K562 (cell line): Measurements from ENCODE around the gene CCSER2. TPM values are rescaled to one million over a fixed set of nuclear protein-coding genes. Genes with fewer than 3 reads are reported as not detected.

Source experiments
- ATAC-seq: fragments of 200-7000 bp; cut with Tn5 transposase; 3 replicates; pipeline ENCODE4 v1.9.1; 2020; ENCODE audit warnings: moderate library complexity
- BruUV-seq: library from RNA; stranded (reverse); fragments of 400-500 nt; replicated peaks from 2 replicates; lab custom pipeline; 2021; lab: Mats Ljungman, UMichigan
- CTCF ChIA-PET: fragments of 300-600 bp; formaldehyde crosslinking; extraction: SDS; loops from one replicate; lab custom pipeline; 2021; ENCODE audit warnings: low intra/inter-chr PET ratio; lab: Yijun Ruan, JAX
- POLR2A ChIA-PET: fragments of 300-600, 350-650 bp; sonication (Branson Sonifier 250); formaldehyde crosslinking; extraction: SDS; loops from one replicate; lab custom pipeline; 2021; ENCODE audit warnings: antibody characterized with exemption, inconsistent platforms; lab: Yijun Ruan, JAX
- DNase-seq, 4 experiments: peaks; one replicate each; pipeline versions ENCODE4 v3.0.0 to v3.0.0-alpha.2; 2011 to 2018; ENCODE audit warnings: low spot score in 3 of 4, mixed read lengths in 3 of 4; ENCODE audit errors: extremely low read depth in 1 of 4
- FAIRE-seq: peaks from 2 replicates; lab custom pipeline; 2011; peaks lifted over from hg19 to GRCh38; lab: Jason Lieb, UNC
- H2AFZ ChIP-seq: 2 replicates; pipeline ENCODE4 v1.6.0; 2011; ENCODE audit warnings: low read depth, low read length, control low read depth, inconsistent platforms
- H3K27ac ChIP-seq: fragments of 200-600 bp; 3 replicates; pipeline ENCODE4 v1.8.0; 2011; ENCODE audit warnings: low read depth, mild to moderate bottlenecking, control low read depth, inconsistent platforms, low read length, moderate library complexity, mixed read lengths; ENCODE audit errors: extremely low read depth
- H3K27me3 ChIP-seq, 2 experiments: fragments of 300-600 bp in 1 of 2; 2 replicates in 1 of 2; 3 replicates in 1 of 2; pipeline versions ENCODE4 v1.6.0 to v1.8.0; 2011; ENCODE audit warnings: inconsistent platforms in 2 of 2, low read length in 2 of 2, mild to moderate bottlenecking in 1 of 2, mixed read lengths in 1 of 2, moderate library complexity in 1 of 2; ENCODE audit not compliant: control insufficient read depth in 2 of 2, insufficient read depth in 2 of 2
- H3K36me3 ChIP-seq: fragments of 300-600 bp; 3 replicates; pipeline ENCODE4 v1.8.0; 2011; ENCODE audit warnings: mild to moderate bottlenecking, low read length, inconsistent platforms; ENCODE audit not compliant: control insufficient read depth, insufficient read depth
- H3K4me1 ChIP-seq, 2 experiments: fragments of 200-600 bp in 1 of 2; replicated peaks in 1 of 2; 2 replicates in 1 of 2; 3 replicates in 1 of 2; pipeline versions ENCODE4 v1.5.1 to v1.8.0; 2011; ENCODE audit warnings: inconsistent platforms in 2 of 2, low read length in 2 of 2, mild to moderate bottlenecking in 1 of 2, mixed read lengths in 1 of 2, moderate library complexity in 1 of 2; ENCODE audit not compliant: control insufficient read depth in 2 of 2, insufficient read depth in 2 of 2
- H3K4me2 ChIP-seq: 2 replicates; pipeline ENCODE4 v1.6.1; 2011; ENCODE audit warnings: low read length, control low read depth, inconsistent platforms, mixed read lengths; ENCODE audit not compliant: insufficient read depth
- H3K4me3 ChIP-seq: fragments of 200-600 bp; sonication (generic), shearing (Covaris generic); 2 replicates; pipeline ENCODE4 v1.5.1; 2016; ENCODE audit warnings: control low read depth, inconsistent platforms
- H3K79me2 ChIP-seq: fragments of 200-600 bp; 3 replicates; pipeline ENCODE4 v1.8.0; 2011; ENCODE audit warnings: low read length, inconsistent platforms; ENCODE audit not compliant: control insufficient read depth, insufficient read depth
- H3K9ac ChIP-seq, 2 experiments: 2 replicates each; pipeline versions ENCODE4 v1.6.0 to v1.6.1; 2011; ENCODE audit warnings: low read depth in 2 of 2, low read length in 2 of 2, control low read depth in 1 of 2, inconsistent platforms in 1 of 2, mild to moderate bottlenecking in 1 of 2, mixed read lengths in 1 of 2; ENCODE audit not compliant: insufficient read depth in 1 of 2
- H3K9me1 ChIP-seq: one replicate; pipeline ENCODE4 v1.6.0; 2011; ENCODE audit warnings: inconsistent platforms, mild to moderate bottlenecking, low read length, moderate library complexity; ENCODE audit not compliant: control insufficient read depth, insufficient read depth
- H3K9me3 ChIP-seq: replicated peaks from 2 replicates; pipeline ENCODE4 v1.5.1; 2011; ENCODE audit warnings: low read depth, low read length, inconsistent platforms; ENCODE audit not compliant: control insufficient read depth, insufficient read depth
- H4K20me1 ChIP-seq: replicated peaks from 2 replicates; pipeline ENCODE4 v1.6.1; 2011; ENCODE audit warnings: low read length, inconsistent platforms, mixed read lengths; ENCODE audit not compliant: control insufficient read depth, insufficient read depth
- BDP1 ChIP-seq: IDR thresholded peaks from 3 replicates; pipeline ENCODE4 v1.6.1; 2011; ENCODE audit not compliant: insufficient read length, insufficient read depth
- BRD4 ChIP-seq: fragments of 200-600 bp; sonication (generic); IDR thresholded peaks from 2 replicates; pipeline ENCODE4 v1.6.1; 2017; ENCODE audit warnings: inconsistent platforms
- ESRRA ChIP-seq: fragments of 450-650 bp; IDR thresholded peaks from 2 replicates; pipeline ENCODE4 v1.6.1; 2014; ENCODE audit warnings: low read depth, mild to moderate bottlenecking, moderate library complexity, borderline replicate concordance
- ETV5 ChIP-seq: sonication (generic); formaldehyde crosslinking; IDR thresholded peaks from 2 replicates; pipeline ENCODE4 v1.4.0; 2020; ENCODE audit warnings: low read depth, mild to moderate bottlenecking, missing genetic modification reagents
- FUS ChIP-seq: fragments of 200-400 bp; formaldehyde crosslinking; optimal IDR thresholded peaks from 2 replicates; pipeline ENCODE3; 2017; ENCODE audit warnings: low read depth, low read length
- GABPB2 ChIP-seq: fragments of 250-450 bp; sonication (Bioruptor Pico); conservative IDR thresholded peaks from 2 replicates; pipeline ENCODE4 v1.5.1; 2021; ENCODE audit warnings: mild to moderate bottlenecking
- RBFOX2 ChIP-seq: fragments of 200-400 bp; formaldehyde crosslinking; IDR thresholded peaks from 2 replicates; pipeline ENCODE4 v1.6.1; 2017; ENCODE audit warnings: low read depth, mild to moderate bottlenecking, low read length, moderate library complexity
- SPI1 ChIP-seq: IDR thresholded peaks from 2 replicates; pipeline ENCODE4 v1.6.1; 2011; ENCODE audit warnings: low read depth, low read length, control low read depth, borderline replicate concordance
- ZBTB49 ChIP-seq: sonication (generic); formaldehyde crosslinking; IDR thresholded peaks from 2 replicates; pipeline ENCODE4 v1.8.0; 2022; ENCODE audit warnings: missing genetic modification reagents, mild to moderate bottlenecking, borderline replicate concordance
- ZNF75A ChIP-seq: fragments of 450-650 bp; formaldehyde crosslinking; IDR thresholded peaks from 2 replicates; pipeline ENCODE4 v1.4.0; 2020; ENCODE audit warnings: mild to moderate bottlenecking
- WGBS: fragments of 100-300 bp; shearing (Covaris generic); methylation state at CpG from one replicate; pipeline ENCODE4 v1.1.6; 2016; ENCODE audit warnings: low coverage, mixed read lengths; ENCODE audit not compliant: insufficient coverage; ENCODE audit errors: missing lambda C conversion rate; 5-methylcytosine and 5-hydroxymethylcytosine counted together
- in situ Hi-C: fragments of 300-500 bp; cut with MboI; formaldehyde crosslinking; loops from 4 replicates; pipeline ENCODE4 v1.15.0; 2018; ENCODE audit warnings: inconsistent platforms, mixed read lengths
- intact Hi-C: fragments of 100-400 bp; cut with micrococcal nuclease; formaldehyde crosslinking; loops from 2 replicates; pipeline ENCODE4 v1.14.2; 2022
- polyA plus RNA-seq, 8 experiments: library from polyadenylated mRNA; depleted of rRNA in 4 of 8; stranded (reverse) in 5 of 8; unstranded in 3 of 8; fragments of >200 nt; fragmentation: Nextera tagmentation in 2 of 8; fragmentation: Illumina TruSeq in 1 of 8; extraction: Ambion mirVana in 2 of 8; extraction: Trizol in 1 of 8; gene quantifications; 2 replicates each; pipeline versions ENCODE4 v1.2.1 to v1.2.3, GENCODE V29; 2011 to 2014; ENCODE audit warnings: inconsistent platforms in 1 of 8, missing spikeins in 1 of 8
- total RNA-seq, 7 experiments: library from RNA; depleted of rRNA in 6 of 7; stranded (reverse); fragments of >200 nt in 6 of 7; fragmentation: Illumina TruSeq in 2 of 7; extraction: Trizol in 2 of 7; gene quantifications; 2 replicates each; pipeline versions ENCODE4 v1.2.1 to v1.2.3, GENCODE V29; 2011 to 2021; ENCODE audit warnings: low replicate concordance in 1 of 7
- TF ChIP-seq, protein P1 (sequence below): sonication (generic); formaldehyde crosslinking; IDR thresholded peaks from 2 replicates; pipeline ENCODE4 v1.8.0; 2022; ENCODE audit warnings: mild to moderate bottlenecking, missing genetic modification reagents

Gene CCSER2
- total and polyA plus RNA-seq, 9 of the 15 experiments (the other 6 are each of a cell fraction or from before 2014, with no cell fraction given), result 2.7 to 15.1 (median 9.7) TPM

DNA sequence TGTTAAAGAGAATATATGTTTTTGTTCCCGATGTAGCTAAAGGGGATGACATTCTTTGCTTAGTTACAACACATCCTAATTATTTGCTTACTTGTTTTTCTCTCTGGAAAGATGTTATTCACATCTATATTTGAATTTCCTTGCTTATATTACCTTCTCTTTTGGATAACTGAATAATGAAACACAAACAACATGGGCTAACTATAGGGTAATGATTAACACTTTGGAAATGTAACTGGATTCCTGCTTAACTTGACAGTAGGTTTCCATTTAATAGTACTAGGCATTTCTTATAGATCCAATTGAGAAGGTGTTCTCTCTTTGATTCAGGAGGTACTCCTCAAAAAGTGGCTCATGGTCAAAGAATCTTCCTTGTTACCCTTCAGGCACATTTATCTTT lies 141.1 kb downstream of the CCSER2 start:
- no peaks in the 10 kb centered on the region for H3K4me1 ChIP-seq
- no TSS peak for BruUV-seq
- H3K27me3 ChIP-seq, result no peaks in the 10 kb centered on the region
- no peaks in the 10 kb centered on the region for H3K79me2 ChIP-seq
- ATAC-seq (no peak), FAIRE-seq (no peak), DNase-seq (no peak)
- H3K4me2 ChIP-seq, result no peak overlapping the region
- no peak overlapping the region for H3K4me3 ChIP-seq
- H2AFZ ChIP-seq, result no peak overlapping the region
- in situ Hi-C loops (no loop called here), intact Hi-C loops (no loop called here)
- H3K27ac ChIP-seq, result no peak overlapping the region
- TF ChIP-seq, protein P1, sequence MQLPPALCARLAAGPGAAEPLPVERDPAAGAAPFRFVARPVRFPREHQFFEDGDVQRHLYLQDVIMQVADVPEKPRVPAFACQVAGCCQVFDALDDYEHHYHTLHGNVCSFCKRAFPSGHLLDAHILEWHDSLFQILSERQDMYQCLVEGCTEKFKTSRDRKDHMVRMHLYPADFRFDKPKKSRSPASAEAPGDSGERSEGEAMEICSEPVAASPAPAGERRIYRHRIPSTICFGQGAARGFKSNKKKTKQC (CRISPR knock-in tag), result no peak
- TF ChIP-seq ZBTB49 (CRISPR knock-in tag) (no peak), BDP1 (no peak), RBFOX2 (no peak), ZNF75A (CRISPR knock-in tag) (no peak), GABPB2 (CRISPR knock-in tag) (no peak), ETV5 (no peak), FUS (no peak), SPI1 (no peak), BRD4 (no peak), ESRRA (no peak)
- H3K9me3 ChIP-seq, result no peaks in the 10 kb centered on the region
- no peaks in the 10 kb centered on the region for H3K9me1 ChIP-seq
- no peaks in the 10 kb centered on the region for H4K20me1 ChIP-seq
- ChIA-PET CTCF (no interaction called here), POLR2A (no interaction called here)
- H3K36me3 ChIP-seq, result no peaks in the 10 kb centered on the region
- H3K9ac ChIP-seq, result no peak overlapping the region
- WGBS, result 21% methylated on average over 1 of the region's 1 CpG
